ENCODE measurements around the gene GTF2F2. TPM values are rescaled to one million over a fixed set of nuclear protein-coding genes. Genes with fewer than 3 reads are reported as not detected.

GTF2F2 gene
- total RNA-seq, 2 donors from 2014 or later = 15.3 to 21.2 TPM

DNA sequence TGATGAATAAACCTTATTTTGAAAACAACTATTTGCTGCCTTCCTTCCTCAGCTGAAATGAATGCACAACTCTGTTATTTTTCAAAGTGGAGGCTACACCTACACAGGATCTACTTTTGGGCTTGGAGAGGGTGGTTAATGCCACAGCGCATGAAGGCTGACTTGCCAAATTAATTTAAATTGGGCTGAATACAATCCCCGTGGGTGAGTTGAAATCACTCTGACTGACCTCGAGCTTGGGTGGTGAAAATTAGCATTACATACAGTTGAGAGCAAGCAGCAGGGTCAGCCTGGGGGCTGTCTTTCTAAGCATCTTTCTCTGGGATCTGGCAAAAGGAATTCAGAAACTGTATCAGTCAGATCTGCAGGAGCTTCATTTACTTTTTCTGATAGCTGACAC is 182.2 kb downstream of the GTF2F2 start:
- H3K27ac ChIP-seq = no peak overlapping the region
- no peaks in the 10 kb centered on the region for H3K36me3 ChIP-seq
- WGBS = 45% methylated on average over 3 of the region's 3 CpGs
- TF ChIP-seq POLR2A (IDR thresholded peaks at IDR 0.05) (no peak), POLR2AphosphoS5 (IDR thresholded peaks at IDR 0.05) (no peak)
- TF ChIP-seq, protein P1, sequence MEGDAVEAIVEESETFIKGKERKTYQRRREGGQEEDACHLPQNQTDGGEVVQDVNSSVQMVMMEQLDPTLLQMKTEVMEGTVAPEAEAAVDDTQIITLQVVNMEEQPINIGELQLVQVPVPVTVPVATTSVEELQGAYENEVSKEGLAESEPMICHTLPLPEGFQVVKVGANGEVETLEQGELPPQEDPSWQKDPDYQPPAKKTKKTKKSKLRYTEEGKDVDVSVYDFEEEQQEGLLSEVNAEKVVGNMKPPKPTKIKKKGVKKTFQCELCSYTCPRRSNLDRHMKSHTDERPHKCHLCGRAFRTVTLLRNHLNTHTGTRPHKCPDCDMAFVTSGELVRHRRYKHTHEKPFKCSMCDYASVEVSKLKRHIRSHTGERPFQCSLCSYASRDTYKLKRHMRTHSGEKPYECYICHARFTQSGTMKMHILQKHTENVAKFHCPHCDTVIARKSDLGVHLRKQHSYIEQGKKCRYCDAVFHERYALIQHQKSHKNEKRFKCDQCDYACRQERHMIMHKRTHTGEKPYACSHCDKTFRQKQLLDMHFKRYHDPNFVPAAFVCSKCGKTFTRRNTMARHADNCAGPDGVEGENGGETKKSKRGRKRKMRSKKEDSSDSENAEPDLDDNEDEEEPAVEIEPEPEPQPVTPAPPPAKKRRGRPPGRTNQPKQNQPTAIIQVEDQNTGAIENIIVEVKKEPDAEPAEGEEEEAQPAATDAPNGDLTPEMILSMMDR (IDR thresholded peaks at IDR 0.05) = no peak
- no peaks in the 10 kb centered on the region for H3K9me3 ChIP-seq
- no peak overlapping the region for H3K4me3 ChIP-seq
- no peaks in the 10 kb centered on the region for H3K4me1 ChIP-seq (replicated peaks)
- no peak for DNase-seq (ENCODE audit: low spot score)
- intact Hi-C loops (cut with DNase I) = no loop called here
- no peaks in the 10 kb centered on the region for H3K27me3 ChIP-seq (replicated peaks; ENCODE audit: insufficient read depth)

DNA sequence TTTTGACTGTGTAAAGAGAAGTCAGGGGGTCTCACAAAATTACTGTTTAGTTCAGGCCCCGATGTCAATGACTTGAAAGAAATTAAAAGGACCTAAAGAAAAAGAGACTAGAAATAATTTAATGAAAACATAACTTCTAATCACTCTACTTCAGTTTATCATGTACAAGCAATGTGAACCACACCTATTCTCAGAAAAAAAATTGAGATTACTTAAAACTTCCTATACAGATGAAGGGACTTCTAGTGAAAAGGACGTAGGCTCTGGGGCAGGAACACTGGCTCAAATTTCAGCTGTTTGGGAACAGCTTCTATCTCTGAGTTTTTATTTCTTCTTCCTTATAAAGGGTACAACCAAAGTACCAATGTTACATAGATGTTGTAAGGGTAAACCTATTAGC is 182.7 kb downstream of the GTF2F2 start:
- 79% methylated on average over 2 of the region's 2 CpGs for WGBS
- no peak overlapping the region for H3K27ac ChIP-seq
- H3K4me3 ChIP-seq = no peak overlapping the region
- no peak for DNase-seq (ENCODE audit: low spot score)
- intact Hi-C loops (cut with DNase I) = no loop called here
- TF ChIP-seq POLR2AphosphoS5 (IDR thresholded peaks at IDR 0.05) = no peak
- TF ChIP-seq POLR2A (IDR thresholded peaks at IDR 0.05) = no peak
- TF ChIP-seq, protein P1 (IDR thresholded peaks at IDR 0.05) = no peak
- no peaks in the 10 kb centered on the region for H3K27me3 ChIP-seq (replicated peaks; ENCODE audit: insufficient read depth)
- H3K9me3 ChIP-seq = no peaks in the 10 kb centered on the region
- H3K4me1 ChIP-seq (replicated peaks) = no peaks in the 10 kb centered on the region
- no peaks in the 10 kb centered on the region for H3K36me3 ChIP-seq

DNA sequence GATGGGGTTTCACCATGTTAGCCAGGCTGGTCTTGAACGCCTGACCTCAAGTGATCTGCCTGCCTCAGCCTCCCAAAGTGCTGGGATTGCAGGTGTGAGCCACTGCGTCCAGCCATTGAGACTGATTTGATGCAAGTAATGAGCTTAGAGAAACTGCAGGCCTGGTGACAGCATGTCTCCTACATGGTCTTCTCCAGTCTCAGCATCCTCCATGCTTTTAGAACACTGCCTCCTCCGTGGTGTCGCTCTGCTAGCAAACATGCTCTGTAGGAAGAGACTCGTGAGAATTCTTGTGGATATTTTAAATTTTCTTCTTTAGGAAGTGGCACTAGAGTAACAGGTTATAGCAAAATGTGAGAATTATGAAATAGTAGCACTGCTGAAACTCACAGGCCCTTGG is 183.6 kb downstream of the GTF2F2 start:
- Histone ChIP-seq H3K36me3 (no peaks in the 10 kb centered on the region), H3K4me3 (no peak overlapping the region), H3K9me3 (no peaks in the 10 kb centered on the region), H3K27me3 (replicated peaks; ENCODE audit: insufficient read depth) (no peaks in the 10 kb centered on the region), H3K4me1 (replicated peaks) (no peaks in the 10 kb centered on the region), H3K27ac (no peak overlapping the region)
- 76% methylated on average over 5 of the region's 5 CpGs for WGBS
- DNase-seq (ENCODE audit: low spot score) = no peak
- TF ChIP-seq, protein P1 (IDR thresholded peaks at IDR 0.05) = no peak
- TF ChIP-seq POLR2AphosphoS5 (IDR thresholded peaks at IDR 0.05) = no peak
- TF ChIP-seq POLR2A (IDR thresholded peaks at IDR 0.05) = no peak
- intact Hi-C loops (cut with DNase I) = no loop called here

DNA sequence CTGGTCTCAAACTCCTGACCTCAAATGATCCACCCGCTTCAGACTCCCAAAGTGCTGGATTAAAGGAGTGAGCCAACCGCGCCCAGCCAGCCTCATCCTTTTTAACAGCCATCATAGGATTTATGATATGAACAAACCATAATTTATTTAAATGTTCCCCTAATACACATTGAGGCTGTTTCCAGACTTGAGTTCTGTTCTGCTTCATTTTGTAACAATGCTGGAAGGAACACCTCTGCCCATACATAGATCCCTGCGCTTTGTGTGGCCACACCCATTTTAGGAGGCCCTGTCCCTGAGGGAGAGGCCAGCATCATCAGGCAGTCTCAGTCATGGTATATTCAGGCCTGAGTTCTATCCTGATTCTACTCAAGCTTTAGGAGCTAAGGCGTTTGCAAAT is 184.8 kb downstream of the GTF2F2 start:
- WGBS = 80% methylated on average over 5 of the region's 5 CpGs
- TF ChIP-seq POLR2AphosphoS5 (IDR thresholded peaks at IDR 0.05) = no peak
- TF ChIP-seq, protein P1 (IDR thresholded peaks at IDR 0.05) = no peak
- no peak for TF ChIP-seq POLR2A (IDR thresholded peaks at IDR 0.05)
- Histone ChIP-seq H3K9me3 (no peaks in the 10 kb centered on the region), H3K4me3 (no peak overlapping the region), H3K36me3 (no peaks in the 10 kb centered on the region), H3K27ac (no peak overlapping the region), H3K27me3 (replicated peaks; ENCODE audit: insufficient read depth) (no peaks in the 10 kb centered on the region), H3K4me1 (replicated peaks) (no peaks in the 10 kb centered on the region)
- intact Hi-C loops (cut with DNase I) = loop anchor here (5.0 kb wide), 1 partner anchor 258 kb away; no protein-coding TSS in a partner anchor
- DNase-seq (ENCODE audit: low spot score) = no peak

DNA sequence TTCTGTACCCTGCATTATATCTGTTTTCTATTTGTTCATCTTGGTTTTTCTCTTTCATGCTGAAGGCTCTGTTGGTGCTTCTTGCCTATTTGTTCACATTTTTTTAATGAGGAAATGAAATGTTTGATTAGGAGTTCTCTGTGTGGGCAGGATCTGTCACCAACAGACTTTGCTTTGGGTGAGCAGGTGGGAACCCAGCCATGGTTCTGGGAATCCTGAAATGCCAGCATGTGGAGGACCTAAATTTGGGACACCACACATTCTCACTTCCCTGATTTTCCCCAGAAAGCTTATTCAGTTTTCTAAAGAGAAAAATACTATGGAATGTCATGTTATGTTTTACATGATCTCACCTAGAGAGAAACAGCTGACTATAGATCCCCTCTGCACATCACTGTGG is 186.7 kb downstream of the GTF2F2 start:
- TF ChIP-seq, protein P1 (IDR thresholded peaks at IDR 0.05) = no peak
- TF ChIP-seq POLR2A (IDR thresholded peaks at IDR 0.05) = no peak
- no peak for TF ChIP-seq POLR2AphosphoS5 (IDR thresholded peaks at IDR 0.05)
- Histone ChIP-seq H3K9me3 (no peaks in the 10 kb centered on the region), H3K27ac (no peak overlapping the region), H3K4me3 (no peak overlapping the region), H3K4me1 (replicated peaks) (peaks cover 2% of the 10 kb centered on the region), H3K27me3 (replicated peaks; ENCODE audit: insufficient read depth) (no peaks in the 10 kb centered on the region), H3K36me3 (no peaks in the 10 kb centered on the region)
- intact Hi-C loops (cut with DNase I) = loop anchor here (5.0 kb wide), 1 partner anchor 260 kb away; no protein-coding TSS in a partner anchor
- no peak for DNase-seq (ENCODE audit: low spot score)
